ENCODE measurements around the gene DTX1. TPM values are rescaled to one million over a fixed set of nuclear protein-coding genes. Genes with fewer than 3 reads are reported as not detected.

The DTX1 gene
- total RNA-seq, 1 donor from 2014 or later, result 4.5 TPM

DNA sequence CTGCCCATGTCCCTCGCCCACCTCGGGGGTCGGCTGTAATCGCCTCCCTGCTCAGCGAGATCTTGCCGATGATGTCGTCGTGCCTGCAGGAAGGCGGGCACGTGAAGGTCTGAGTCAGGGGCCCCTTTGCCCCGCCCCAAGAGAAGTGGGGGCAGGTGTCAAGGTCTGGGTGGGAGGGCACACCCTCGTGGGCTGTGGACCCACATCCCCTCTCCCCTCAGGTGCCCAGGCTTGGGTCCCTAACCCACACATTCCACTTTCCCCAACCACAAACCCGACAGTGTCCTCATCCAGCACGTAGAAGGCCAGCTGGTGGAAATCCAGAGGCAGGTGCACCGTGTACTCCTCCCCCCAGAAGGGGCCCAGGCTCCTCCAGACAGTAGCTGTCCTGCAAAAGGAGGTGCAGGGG lies 71.3 kb downstream of the DTX1 start:
- H3K4me3 ChIP-seq, result no peak overlapping the region
- no peaks in the 10 kb centered on the region for H3K27me3 ChIP-seq
- intact Hi-C loops (cut with DNase I), result no loop called here
- H3K9me3 ChIP-seq, result no peaks in the 10 kb centered on the region
- no peak for DNase-seq (ENCODE audit: low spot score in 2 of 2)
- no peak overlapping the region for H3K27ac ChIP-seq
- no peaks in the 10 kb centered on the region for H3K36me3 ChIP-seq
- TF ChIP-seq CTCF (IDR thresholded peaks at IDR 0.05), result no peak
- no peaks in the 10 kb centered on the region for H3K4me1 ChIP-seq

DNA sequence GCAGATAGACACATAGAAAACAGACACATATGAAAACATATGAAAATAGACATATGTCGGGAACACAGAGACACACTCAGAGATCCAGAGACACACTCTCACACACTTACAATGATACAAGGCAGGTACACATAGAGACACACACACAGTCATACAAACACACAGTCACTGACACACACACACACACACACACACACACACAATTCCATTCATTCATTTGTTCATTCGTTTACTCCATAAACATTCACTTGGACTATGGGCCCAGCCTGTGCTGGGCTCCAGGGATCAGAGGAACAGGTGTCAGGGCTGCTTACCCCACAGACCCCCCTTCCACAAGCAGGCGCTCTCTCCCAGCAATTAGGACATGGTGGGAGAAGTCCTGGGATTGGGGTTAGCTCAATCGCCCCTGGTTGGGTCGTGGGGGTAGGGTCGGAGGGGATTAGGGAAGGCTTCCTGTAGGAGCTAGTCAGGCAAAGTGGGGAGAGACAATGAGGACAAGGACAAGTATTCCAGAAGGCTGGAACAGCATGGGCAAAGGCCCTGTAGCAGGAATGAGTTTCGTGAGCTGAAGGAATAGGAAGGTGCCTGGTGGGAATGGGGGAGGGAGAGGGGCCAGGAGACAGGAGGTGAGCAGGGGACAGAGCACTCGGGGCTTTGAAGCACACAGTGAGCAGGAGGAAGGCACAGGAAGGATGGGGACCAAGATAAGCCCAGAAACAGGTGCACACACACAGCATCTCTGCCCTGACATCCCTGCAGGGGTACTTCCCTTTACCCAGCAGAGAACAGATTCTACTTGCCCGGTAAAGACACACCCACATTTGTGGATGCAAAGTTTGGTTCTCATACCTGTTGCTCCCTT lies 72.5 kb downstream of the DTX1 start:
- Histone ChIP-seq H3K27ac (no peak overlapping the region), H3K36me3 (no peaks in the 10 kb centered on the region), H3K9me3 (no peaks in the 10 kb centered on the region), H3K4me3 (no peak overlapping the region), H3K27me3 (no peaks in the 10 kb centered on the region), H3K4me1 (no peaks in the 10 kb centered on the region)
- intact Hi-C loops (cut with DNase I), result no loop called here
- TF ChIP-seq CTCF (IDR thresholded peaks at IDR 0.05), result no peak
- DNase-seq (ENCODE audit: low spot score in 2 of 2), result no peak

DNA sequence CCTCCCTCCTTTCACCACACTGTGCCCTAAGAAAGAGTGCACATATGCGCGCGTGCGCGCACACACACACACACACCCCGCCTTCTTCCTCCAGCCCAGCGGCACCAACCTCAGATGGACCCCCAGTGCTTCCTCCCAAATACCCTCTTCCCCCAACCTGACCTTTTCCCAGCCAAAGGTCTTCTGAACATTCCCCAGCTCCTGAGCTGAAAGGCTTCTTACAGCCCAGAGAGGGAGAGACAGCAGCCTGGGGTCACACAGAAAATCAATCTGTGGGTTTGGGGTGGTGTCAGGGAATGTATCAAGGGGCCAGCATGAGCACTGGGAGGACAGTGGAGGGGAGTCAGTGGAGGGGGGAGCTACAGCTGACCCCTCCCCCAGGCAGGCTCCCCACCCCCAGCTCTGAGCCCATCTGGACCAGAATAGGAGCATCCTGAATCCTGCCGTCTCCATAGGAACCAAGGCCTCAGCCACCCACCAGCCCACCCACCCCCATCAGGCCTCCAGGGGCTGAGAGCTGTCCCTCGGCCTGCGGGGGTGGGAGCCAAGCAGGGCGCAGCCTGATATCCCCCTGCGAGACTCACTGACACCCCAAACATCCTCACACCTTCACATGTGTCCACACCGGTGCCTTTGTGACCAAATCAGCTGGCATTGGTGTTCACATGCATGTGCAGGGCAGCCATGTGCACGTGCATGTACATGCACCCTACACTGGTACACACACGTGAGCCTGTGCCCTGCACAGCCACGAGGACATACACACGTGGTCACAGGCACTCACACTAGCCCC lies 73.3 kb downstream of the DTX1 start:
- Histone ChIP-seq H3K36me3 (no peaks in the 10 kb centered on the region), H3K4me3 (no peak overlapping the region), H3K27me3 (no peaks in the 10 kb centered on the region), H3K4me1 (no peaks in the 10 kb centered on the region), H3K27ac (no peak overlapping the region), H3K9me3 (no peaks in the 10 kb centered on the region)
- TF ChIP-seq CTCF (IDR thresholded peaks at IDR 0.05), result no peak
- intact Hi-C loops (cut with DNase I), result no loop called here
- no peak for DNase-seq (ENCODE audit: low spot score in 2 of 2)

GRCh38 chr12:113130457-113131135 lies 74.1 kb downstream of the DTX1 start:
- H3K4me1 ChIP-seq, result no peaks in the 10 kb centered on the region
- H3K4me3 ChIP-seq, result no peak overlapping the region
- no peaks in the 10 kb centered on the region for H3K9me3 ChIP-seq
- intact Hi-C loops (cut with DNase I), result no loop called here
- no peak for DNase-seq (ENCODE audit: low spot score in 2 of 2)
- no peak overlapping the region for H3K27ac ChIP-seq
- no peaks in the 10 kb centered on the region for H3K36me3 ChIP-seq
- H3K27me3 ChIP-seq, result no peaks in the 10 kb centered on the region
- TF ChIP-seq CTCF (IDR thresholded peaks at IDR 0.05), result no peak

- intact Hi-C loops (cut with DNase I), result no loop called here
- no peaks in the 10 kb centered on the region for H3K36me3 ChIP-seq
- H3K27me3 ChIP-seq, result no peaks in the 10 kb centered on the region
- no peak overlapping the region for H3K4me3 ChIP-seq
- H3K4me1 ChIP-seq, result no peaks in the 10 kb centered on the region
- DNase-seq (ENCODE audit: low spot score in 2 of 2), result no peak
- no peaks in the 10 kb centered on the region for H3K9me3 ChIP-seq
- no peak overlapping the region for H3K27ac ChIP-seq
- TF ChIP-seq CTCF (IDR thresholded peaks at IDR 0.05), result no peak
Measured at GRCh38 chr12:113131556-113131955, 75.0 kb downstream of the DTX1 start.

All from ascending aorta (tissue), 2 donors.